ENCODE results near the gene FAM149B1. TPM values are rescaled to one million over a fixed set of nuclear protein-coding genes. Genes with fewer than 3 reads are reported as not detected.
A peak's percentile ranks its signal among the peaks of the same experiment; 100 is the strongest.

The FAM149B1 gene
- polyA plus RNA-seq (2013, experiment 1 of 2): 17.7 TPM
- 15.6 TPM for polyA plus RNA-seq (2013, experiment 2 of 2)

- H2BK5ac ChIP-seq (ENCODE audit: low read length): no peak within 1 kb of the TSS
- peak within 1 kb of the TSS; percentile 79 for H3K9ac ChIP-seq (ENCODE audit: low read length)
- no peak within 1 kb of the TSS for H3K23ac ChIP-seq (ENCODE audit: low read length)
- H3K4me3 ChIP-seq (ENCODE audit: low read length): peak within 1 kb of the TSS; percentile 80
- peaks cover 7% of the 10 kb centered on the region for H3K79me1 ChIP-seq (ENCODE audit: low read length)
- peak within 1 kb of the TSS; percentile 46 for H3K18ac ChIP-seq (ENCODE audit: low read length)
- no peaks in the 10 kb centered on the region for H3K36me3 ChIP-seq (ENCODE audit: control insufficient read depth, insufficient read depth, low read length)
- peak within 1 kb of the TSS; percentile 88 for H3K56ac ChIP-seq (ENCODE audit: low read length)
- no peak within 1 kb of the TSS for H2BK120ac ChIP-seq (ENCODE audit: low read depth, low read length)
- WGBS (ENCODE audit: extremely low coverage, insufficient coverage, low lambda C conversion rate): no CpG with 5 or more reads among the region's 49 CpGs
- H3K4me2 ChIP-seq (ENCODE audit: low read length): peak within 1 kb of the TSS; percentile 93
- H4K8ac ChIP-seq (ENCODE audit: low read depth, low read length): peak within 1 kb of the TSS; percentile 91
- H3K27me3 ChIP-seq (ENCODE audit: insufficient read depth, low read length, poor library complexity): no peaks in the 10 kb centered on the region
- no peak within 1 kb of the TSS for H4K5ac ChIP-seq (ENCODE audit: low read length)
- H3K79me2 ChIP-seq (ENCODE audit: control insufficient read depth, insufficient read depth, low read length): peaks cover 16% of the 10 kb centered on the region
- no peaks in the 10 kb centered on the region for H3K4me1 ChIP-seq (ENCODE audit: control insufficient read depth, low read depth, low read length)
- no peak within 1 kb of the TSS for H2BK15ac ChIP-seq (replicated peaks; ENCODE audit: low read depth)
- H2AK5ac ChIP-seq (ENCODE audit: low read length): peak within 1 kb of the TSS; percentile 25
- peak; percentile 98 for DNase-seq
- H3K4ac ChIP-seq (ENCODE audit: low read depth, low read length): peak within 1 kb of the TSS; percentile 46
- peak within 1 kb of the TSS; percentile 90 for H3K27ac ChIP-seq (ENCODE audit: low read depth, low read length)
Observed at GRCh38 chr10:73167783-73168464, at the start of gene FAM149B1, which contains the start of gene ECD. Gene FAM149B1 (plus strand): TSS chr10:73168119. CDS start chr10:73168340, 221 bp downstream. Gene ECD (minus strand): TSS chr10:73168008. CDS start chr10:73163937, 4,071 bp downstream.

DNA sequence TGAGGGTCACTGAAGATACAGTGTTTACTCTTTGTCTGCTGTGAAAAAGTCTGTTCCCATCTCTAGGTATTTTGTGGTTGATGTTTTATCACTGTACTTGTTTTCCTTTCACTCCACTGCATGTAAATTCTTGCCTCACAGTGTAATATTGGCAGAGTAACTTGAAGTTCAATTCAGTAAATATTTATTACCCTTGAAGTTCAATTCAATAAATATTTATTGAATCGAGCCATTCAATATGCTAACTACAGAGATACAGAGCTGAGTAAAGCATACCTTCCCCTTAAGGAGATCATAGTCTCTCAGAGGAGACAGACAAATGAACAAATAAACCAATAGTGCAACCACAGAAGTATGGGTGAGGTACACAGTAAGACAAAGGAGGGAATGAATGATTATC is 48.5 kb upstream of the FAM149B1 start:
- no peak for DNase-seq
- H3K36me3 ChIP-seq (ENCODE audit: control insufficient read depth, insufficient read depth, low read length): no peaks in the 10 kb centered on the region
- no peak overlapping the region for H3K4me3 ChIP-seq (ENCODE audit: low read length)
- no peak overlapping the region for H4K5ac ChIP-seq (ENCODE audit: low read length)
- H3K27me3 ChIP-seq (ENCODE audit: insufficient read depth, low read length, poor library complexity): no peaks in the 10 kb centered on the region
- no peak overlapping the region for H3K56ac ChIP-seq (ENCODE audit: low read length)
- H3K79me2 ChIP-seq (ENCODE audit: control insufficient read depth, insufficient read depth, low read length): no peaks in the 10 kb centered on the region
- no peak overlapping the region for H3K23ac ChIP-seq (ENCODE audit: low read length)
- H2BK120ac ChIP-seq (ENCODE audit: low read depth, low read length): no peak overlapping the region
- no peak overlapping the region for H2BK15ac ChIP-seq (replicated peaks; ENCODE audit: low read depth)
- no peak overlapping the region for H3K4me2 ChIP-seq (ENCODE audit: low read length)
- no peak overlapping the region for H2AK5ac ChIP-seq (ENCODE audit: low read length)
- H3K4me1 ChIP-seq (ENCODE audit: control insufficient read depth, low read depth, low read length): no peaks in the 10 kb centered on the region
- H4K8ac ChIP-seq (ENCODE audit: low read depth, low read length): no peak overlapping the region
- H3K4ac ChIP-seq (ENCODE audit: low read depth, low read length): no peak overlapping the region
- H2BK5ac ChIP-seq (ENCODE audit: low read length): no peak overlapping the region
- H3K9ac ChIP-seq (ENCODE audit: low read length): no peak overlapping the region
- H3K18ac ChIP-seq (ENCODE audit: low read length): no peak overlapping the region
- WGBS (ENCODE audit: extremely low coverage, insufficient coverage, low lambda C conversion rate): no CpG with 5 or more reads among the region's 1 CpG
- no peak overlapping the region for H3K27ac ChIP-seq (ENCODE audit: low read depth, low read length)
- no peaks in the 10 kb centered on the region for H3K79me1 ChIP-seq (ENCODE audit: low read length)

- Histone ChIP-seq H3K23ac (ENCODE audit: low read length) (no peak overlapping the region), H3K9ac (ENCODE audit: low read length) (no peak overlapping the region), H3K56ac (ENCODE audit: low read length) (no peak overlapping the region), H2BK5ac (ENCODE audit: low read length) (no peak overlapping the region), H3K4me1 (ENCODE audit: control insufficient read depth, low read depth, low read length) (no peaks in the 10 kb centered on the region), H3K4me3 (ENCODE audit: low read length) (no peak overlapping the region), H4K5ac (ENCODE audit: low read length) (no peak overlapping the region), H3K27me3 (ENCODE audit: insufficient read depth, low read length, poor library complexity) (no peaks in the 10 kb centered on the region), H3K27ac (ENCODE audit: low read depth, low read length) (no peak overlapping the region), H2BK120ac (ENCODE audit: low read depth, low read length) (no peak overlapping the region), H3K4me2 (ENCODE audit: low read length) (no peak overlapping the region), H3K4ac (ENCODE audit: low read depth, low read length) (no peak overlapping the region), H2AK5ac (ENCODE audit: low read length) (no peak overlapping the region), H3K79me1 (ENCODE audit: low read length) (no peaks in the 10 kb centered on the region), H3K79me2 (ENCODE audit: control insufficient read depth, insufficient read depth, low read length) (no peaks in the 10 kb centered on the region), H4K8ac (ENCODE audit: low read depth, low read length) (no peak overlapping the region), H2BK15ac (replicated peaks; ENCODE audit: low read depth) (no peak overlapping the region), H3K36me3 (ENCODE audit: control insufficient read depth, insufficient read depth, low read length) (no peaks in the 10 kb centered on the region), H3K18ac (ENCODE audit: low read length) (no peak overlapping the region)
- WGBS (ENCODE audit: extremely low coverage, insufficient coverage, low lambda C conversion rate): no CpG with 5 or more reads among the region's 4 CpGs
- no peak for DNase-seq
Observed at GRCh38 chr10:73119952-73120351, 48.0 kb upstream of the FAM149B1 start.

DNA sequence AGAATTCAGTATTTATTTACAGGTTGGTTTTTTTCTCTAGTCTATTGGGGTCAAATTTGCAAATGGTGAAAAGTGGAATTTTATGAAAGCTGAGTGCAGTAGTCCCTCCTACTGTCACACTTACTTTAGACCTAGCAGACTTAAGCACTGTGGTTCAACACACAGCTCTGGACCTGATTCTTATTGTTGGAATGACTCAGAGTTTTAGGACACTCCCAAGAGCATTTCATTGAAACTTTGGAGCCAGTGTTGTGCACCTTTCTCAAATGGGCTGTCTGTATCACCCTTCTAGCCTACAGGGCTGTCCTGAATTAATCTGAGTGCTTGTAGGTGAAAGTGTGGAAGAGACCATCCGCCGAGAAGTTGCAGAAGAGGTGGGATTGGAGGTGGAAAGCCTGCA is 41.6 kb upstream of the FAM149B1 start:
- H3K4me3 ChIP-seq (ENCODE audit: low read length): no peak overlapping the region
- H3K4me1 ChIP-seq (ENCODE audit: control insufficient read depth, low read depth, low read length): no peaks in the 10 kb centered on the region
- no peaks in the 10 kb centered on the region for H3K79me2 ChIP-seq (ENCODE audit: control insufficient read depth, insufficient read depth, low read length)
- no peak overlapping the region for H2AK5ac ChIP-seq (ENCODE audit: low read length)
- H3K4ac ChIP-seq (ENCODE audit: low read depth, low read length): no peak overlapping the region
- no peak overlapping the region for H3K23ac ChIP-seq (ENCODE audit: low read length)
- H3K36me3 ChIP-seq (ENCODE audit: control insufficient read depth, insufficient read depth, low read length): peaks cover 4% of the 10 kb centered on the region
- no peak overlapping the region for H3K9ac ChIP-seq (ENCODE audit: low read length)
- no peak overlapping the region for H3K27ac ChIP-seq (ENCODE audit: low read depth, low read length)
- no peak overlapping the region for H3K18ac ChIP-seq (ENCODE audit: low read length)
- no peak overlapping the region for H2BK5ac ChIP-seq (ENCODE audit: low read length)
- H3K4me2 ChIP-seq (ENCODE audit: low read length): no peak overlapping the region
- H2BK15ac ChIP-seq (replicated peaks; ENCODE audit: low read depth): no peak overlapping the region
- H3K27me3 ChIP-seq (ENCODE audit: insufficient read depth, low read length, poor library complexity): no peaks in the 10 kb centered on the region
- no peak overlapping the region for H4K5ac ChIP-seq (ENCODE audit: low read length)
- no peak overlapping the region for H4K8ac ChIP-seq (ENCODE audit: low read depth, low read length)
- WGBS (ENCODE audit: extremely low coverage, insufficient coverage, low lambda C conversion rate): no CpG with 5 or more reads among the region's 2 CpGs
- DNase-seq: no peak
- no peaks in the 10 kb centered on the region for H3K79me1 ChIP-seq (ENCODE audit: low read length)
- H3K56ac ChIP-seq (ENCODE audit: low read length): no peak overlapping the region
- H2BK120ac ChIP-seq (ENCODE audit: low read depth, low read length): no peak overlapping the region

- Histone ChIP-seq H4K8ac (ENCODE audit: low read depth, low read length) (no peak overlapping the region), H2BK5ac (ENCODE audit: low read length) (no peak overlapping the region), H3K4me3 (ENCODE audit: low read length) (no peak overlapping the region), H2AK5ac (ENCODE audit: low read length) (no peak overlapping the region), H3K4me2 (ENCODE audit: low read length) (no peak overlapping the region), H3K79me2 (ENCODE audit: control insufficient read depth, insufficient read depth, low read length) (no peaks in the 10 kb centered on the region), H3K79me1 (ENCODE audit: low read length) (no peaks in the 10 kb centered on the region), H3K4me1 (ENCODE audit: control insufficient read depth, low read depth, low read length) (no peaks in the 10 kb centered on the region), H3K56ac (ENCODE audit: low read length) (no peak overlapping the region), H3K9ac (ENCODE audit: low read length) (no peak overlapping the region), H3K27ac (ENCODE audit: low read depth, low read length) (no peak overlapping the region), H3K36me3 (ENCODE audit: control insufficient read depth, insufficient read depth, low read length) (peaks cover 12% of the 10 kb centered on the region), H3K18ac (ENCODE audit: low read length) (no peak overlapping the region), H2BK15ac (replicated peaks; ENCODE audit: low read depth) (no peak overlapping the region), H3K4ac (ENCODE audit: low read depth, low read length) (no peak overlapping the region), H2BK120ac (ENCODE audit: low read depth, low read length) (no peak overlapping the region), H3K23ac (ENCODE audit: low read length) (no peak overlapping the region), H4K5ac (ENCODE audit: low read length) (no peak overlapping the region), H3K27me3 (ENCODE audit: insufficient read depth, low read length, poor library complexity) (no peaks in the 10 kb centered on the region)
- no peak for DNase-seq
- no CpG with 5 or more reads among the region's 2 CpGs for WGBS (ENCODE audit: extremely low coverage, insufficient coverage, low lambda C conversion rate)
Observed at GRCh38 chr10:73131301-73131700, 36.6 kb upstream of the FAM149B1 start.

Measured in mesendoderm (in vitro differentiated cells).